GM12873 (cell line): ENCODE data around the gene AGR2.

Experiments
- TF ChIP-seq, protein P1 (sequence below): IDR thresholded peaks from 2 replicates; pipeline ENCODE4 v1.5.1; 2012; ENCODE audit warnings: low read depth, mild to moderate bottlenecking, moderate library complexity, low read length, control low read depth; ENCODE audit not compliant: insufficient read depth; ENCODE audit errors: missing control alignments

The AGR2 gene

DNA sequence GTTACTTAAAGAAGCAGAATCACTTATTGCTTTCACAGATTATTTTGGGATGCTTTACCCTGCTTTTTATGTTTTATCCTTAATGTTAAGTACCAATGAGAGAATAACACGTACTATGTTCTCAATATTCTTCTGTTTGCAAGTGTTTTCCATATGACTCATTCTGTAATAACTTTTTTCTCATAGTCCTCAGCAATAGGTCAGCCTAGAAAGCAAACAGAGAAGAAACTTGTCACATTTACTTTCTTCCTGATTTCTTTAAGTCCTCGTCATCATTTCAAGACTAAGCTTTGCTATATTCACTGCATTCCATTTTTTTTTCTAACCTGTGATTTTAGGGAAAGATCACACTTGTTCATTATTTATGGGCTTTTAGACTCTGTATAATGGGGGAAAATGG is 6.8 kb upstream of the AGR2 start:
- TF ChIP-seq, protein P1, sequence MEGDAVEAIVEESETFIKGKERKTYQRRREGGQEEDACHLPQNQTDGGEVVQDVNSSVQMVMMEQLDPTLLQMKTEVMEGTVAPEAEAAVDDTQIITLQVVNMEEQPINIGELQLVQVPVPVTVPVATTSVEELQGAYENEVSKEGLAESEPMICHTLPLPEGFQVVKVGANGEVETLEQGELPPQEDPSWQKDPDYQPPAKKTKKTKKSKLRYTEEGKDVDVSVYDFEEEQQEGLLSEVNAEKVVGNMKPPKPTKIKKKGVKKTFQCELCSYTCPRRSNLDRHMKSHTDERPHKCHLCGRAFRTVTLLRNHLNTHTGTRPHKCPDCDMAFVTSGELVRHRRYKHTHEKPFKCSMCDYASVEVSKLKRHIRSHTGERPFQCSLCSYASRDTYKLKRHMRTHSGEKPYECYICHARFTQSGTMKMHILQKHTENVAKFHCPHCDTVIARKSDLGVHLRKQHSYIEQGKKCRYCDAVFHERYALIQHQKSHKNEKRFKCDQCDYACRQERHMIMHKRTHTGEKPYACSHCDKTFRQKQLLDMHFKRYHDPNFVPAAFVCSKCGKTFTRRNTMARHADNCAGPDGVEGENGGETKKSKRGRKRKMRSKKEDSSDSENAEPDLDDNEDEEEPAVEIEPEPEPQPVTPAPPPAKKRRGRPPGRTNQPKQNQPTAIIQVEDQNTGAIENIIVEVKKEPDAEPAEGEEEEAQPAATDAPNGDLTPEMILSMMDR: no peak

DNA sequence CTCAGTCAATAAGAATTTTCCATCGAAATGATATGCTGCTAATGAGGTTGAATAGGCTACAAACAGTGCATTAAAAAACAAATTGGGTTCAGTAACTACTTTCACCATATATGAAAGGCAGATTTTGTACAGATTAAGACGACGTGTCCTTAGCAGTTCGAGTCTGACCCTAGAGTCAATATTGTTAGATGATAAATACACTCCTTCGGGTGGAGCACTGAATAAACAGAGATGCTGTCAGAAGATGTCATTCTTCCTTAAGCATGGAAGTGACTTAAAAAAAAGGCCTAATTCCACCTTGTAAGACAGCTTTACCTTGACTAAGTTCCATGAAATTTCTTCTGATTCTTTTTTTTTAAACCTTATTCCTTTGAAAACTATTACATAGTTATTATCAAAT is 5.8 kb upstream of the AGR2 start:
- TF ChIP-seq, protein P1: no peak

DNA sequence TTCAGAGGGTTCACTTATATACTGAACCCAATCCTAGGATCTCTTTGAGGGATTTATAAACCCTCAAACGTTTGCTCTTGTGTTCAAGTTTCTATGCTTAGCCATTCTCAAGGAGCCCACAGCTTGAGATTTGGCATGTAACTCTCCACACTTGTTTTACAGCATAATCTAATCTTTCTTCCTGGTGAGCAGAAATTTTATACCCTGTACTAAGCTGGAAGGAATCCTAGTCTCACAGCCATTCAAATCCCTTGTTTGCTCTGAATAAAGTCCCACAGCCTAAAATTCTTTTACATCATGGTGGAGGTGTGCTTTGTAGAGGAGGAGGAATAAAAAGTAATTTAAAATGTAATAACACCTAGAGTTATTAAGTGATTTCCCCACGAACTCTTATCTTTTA is 5.3 kb upstream of the AGR2 start:
- TF ChIP-seq, protein P1: no peak

DNA sequence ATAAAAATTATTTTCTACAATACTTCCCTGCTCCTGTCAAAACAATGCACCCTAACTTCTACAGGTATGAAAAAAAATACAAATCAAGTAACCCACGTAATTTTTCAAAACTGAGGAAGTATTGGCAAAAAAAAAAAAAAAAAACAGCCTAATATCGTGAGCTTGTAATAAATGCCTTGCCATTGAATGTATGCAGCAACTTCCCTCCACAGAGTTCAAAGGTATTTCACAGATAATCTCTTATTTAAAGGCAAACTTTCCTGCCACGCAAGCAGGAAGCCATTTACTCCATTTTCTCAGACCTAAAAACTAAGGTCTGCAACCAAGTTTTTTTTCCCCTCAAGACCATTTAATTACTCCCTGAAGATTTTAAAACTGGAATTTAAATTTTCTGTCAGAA is 642 bp upstream of the AGR2 start:
- TF ChIP-seq, protein P1: no peak

DNA sequence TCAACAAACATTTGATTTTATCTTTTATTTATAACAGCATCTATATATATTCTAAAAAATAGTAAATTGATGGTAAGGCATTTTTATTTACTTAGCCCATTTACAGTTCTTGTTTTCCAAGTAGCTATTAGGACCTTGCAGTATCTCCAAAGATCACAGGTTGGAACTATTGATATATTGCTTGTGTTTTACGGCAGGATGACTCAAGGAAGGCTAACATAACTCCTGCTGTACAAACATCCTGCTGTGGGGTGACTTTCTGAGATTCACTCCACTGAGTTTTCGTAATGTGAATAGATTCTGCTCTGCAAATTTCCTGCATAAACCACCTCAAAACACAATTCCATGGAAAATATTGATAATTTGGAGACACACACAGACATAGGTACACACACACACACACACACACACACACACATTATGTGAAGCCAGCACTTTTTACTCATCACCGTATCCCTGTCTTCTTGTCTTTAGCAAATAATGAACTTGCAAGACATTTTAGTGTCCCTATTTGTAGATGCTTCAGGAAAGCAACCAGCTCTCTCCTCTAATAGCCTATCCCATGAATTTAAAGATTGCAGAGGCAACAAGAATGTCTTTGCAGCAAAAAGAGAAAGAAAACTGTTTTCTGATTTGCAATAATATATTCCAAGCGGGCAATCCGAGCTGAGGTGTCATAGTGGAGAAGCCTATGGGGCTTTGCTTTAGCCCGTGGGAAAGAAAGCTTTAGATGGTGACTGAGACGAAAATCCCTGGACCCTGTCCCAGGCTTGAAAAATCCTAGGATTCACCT is 722 bp downstream of the AGR2 start:
- TF ChIP-seq, protein P1: no peak

DNA sequence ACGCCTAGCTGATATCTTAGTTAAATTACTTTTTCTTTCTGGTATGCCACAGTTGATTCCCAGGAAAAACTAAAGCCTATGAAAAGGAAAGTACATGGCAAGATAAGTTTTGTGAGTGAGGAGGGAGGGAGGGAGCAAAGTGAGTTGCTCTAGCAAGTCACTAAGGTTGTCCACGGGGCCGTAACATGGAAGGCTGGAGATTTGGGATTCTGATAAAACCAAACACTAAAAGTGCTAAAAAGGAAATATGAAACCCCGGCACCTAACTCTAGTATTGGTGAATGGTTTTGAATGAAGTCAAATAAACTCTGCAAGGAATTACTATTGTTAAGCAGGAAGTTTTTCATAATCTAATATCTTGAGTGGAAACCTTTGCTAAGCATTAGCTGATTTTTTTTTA is 1.7 kb downstream of the AGR2 start:
- TF ChIP-seq, protein P1: no peak

DNA sequence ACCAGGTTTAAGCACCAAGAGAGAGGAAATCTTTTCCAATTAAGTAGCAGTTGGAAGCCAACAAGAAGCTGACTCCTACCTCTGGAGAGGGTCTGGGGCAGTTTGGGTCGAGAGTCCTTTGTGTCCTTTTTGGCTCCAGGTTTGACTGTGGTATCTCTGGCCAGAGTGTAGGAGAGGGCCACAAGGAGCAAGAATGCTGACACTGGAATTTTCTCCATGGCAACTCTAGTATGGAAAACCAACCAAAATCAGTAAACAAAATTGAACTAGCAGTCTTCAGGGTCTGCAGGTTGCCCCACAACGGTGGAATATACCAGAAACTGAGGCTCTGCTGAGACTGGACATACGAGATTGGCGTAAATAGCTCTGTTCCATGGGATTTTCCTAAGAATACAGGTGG is 3.2 kb downstream of the AGR2 start:
- TF ChIP-seq, protein P1: no peak

DNA sequence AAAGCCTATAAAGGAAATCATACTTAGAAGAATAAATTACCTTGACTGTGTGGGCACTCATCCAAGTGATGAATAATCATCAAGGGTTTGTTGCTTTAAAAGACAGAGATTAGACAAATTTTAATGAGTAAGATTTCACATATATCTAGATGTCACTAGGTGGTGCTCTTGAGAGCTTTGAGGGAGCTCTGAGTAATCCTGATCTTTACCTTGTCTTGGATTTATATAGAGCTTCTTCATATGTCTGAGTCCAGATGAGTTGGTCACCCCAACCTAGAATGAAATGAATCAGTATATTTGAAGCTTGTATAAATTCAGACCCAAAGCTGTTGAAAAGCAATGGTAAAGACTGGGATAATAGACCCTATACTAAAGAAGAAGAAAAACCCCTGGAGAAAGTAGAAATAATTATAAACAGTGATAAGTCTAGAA is 3.7 kb downstream of the AGR2 start:
- TF ChIP-seq, protein P1: peak; percentile 41
